ENCODE data around the gene AFDN. TPM values are rescaled to one million over a fixed set of nuclear protein-coding genes. Genes with fewer than 3 reads are reported as not detected.
A peak's percentile ranks its signal among the peaks of the same experiment; 100 is the strongest.

The AFDN gene
- total and polyA plus RNA-seq, 2 of the 8 experiments (the other 6 are each of a cell fraction or from before 2014, with no cell fraction given), result 53.4 to 192 TPM

DNA sequence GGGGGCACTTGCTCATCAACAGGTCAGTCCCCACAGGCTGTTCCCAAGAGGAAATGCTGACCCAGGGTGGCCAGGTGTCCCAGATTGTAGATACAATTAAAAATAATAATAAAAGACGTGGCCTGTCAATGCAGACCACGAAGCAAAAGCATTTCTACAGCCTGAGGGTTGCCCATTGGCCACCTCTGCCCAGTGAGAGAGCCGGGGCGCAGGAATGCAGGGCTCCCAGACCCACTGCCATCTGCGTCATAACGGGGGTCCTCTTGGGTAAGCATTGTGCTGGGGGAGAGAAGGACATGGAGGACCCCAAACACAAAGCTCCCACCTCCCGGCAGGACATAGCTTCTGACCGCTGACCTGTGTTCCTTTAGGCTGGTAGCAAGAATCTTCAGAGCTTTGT is 22.9 kb upstream of the AFDN start:
- Histone ChIP-seq H3K9me3 (ENCODE audit: insufficient read depth in 2 of 2, low read depth in 1 of 2, low read length in 1 of 2) (no peaks in the 10 kb centered on the region), H2AFZ (ENCODE audit: low read length) (no peak overlapping the region), H3K4me3 (ENCODE audit: extremely low read depth in 1 of 4, insufficient read depth in 2 of 4, low read depth in 3 of 4, low read length in 4 of 4) (no peak overlapping the region), H2AK5ac (ENCODE audit: low read depth, low read length) (no peak overlapping the region), H3K4me2 (ENCODE audit: insufficient read depth in 1 of 2, low read depth in 2 of 2, low read length in 2 of 2) (no peak overlapping the region), H3K36me3 (ENCODE audit: control insufficient read depth in 2 of 4, insufficient read depth in 4 of 4, low read length in 3 of 4) (no peaks in the 10 kb centered on the region), H3K14ac (ENCODE audit: insufficient read length) (no peak overlapping the region), H2BK20ac (ENCODE audit: low read length) (no peak overlapping the region), H4K91ac (replicated peaks; ENCODE audit: insufficient read length, low read length) (no peak overlapping the region), H4K20me1 (replicated peaks in 1 of 2; ENCODE audit: control insufficient read depth in 1 of 2, insufficient read depth in 2 of 2, low read length in 2 of 2) (no peaks in the 10 kb centered on the region), H3K56ac (replicated peaks; ENCODE audit: insufficient read length, low read depth, low read length) (no peak overlapping the region), H2BK120ac (replicated peaks; ENCODE audit: low read depth, low read length) (no peak overlapping the region), H3K79me2 (ENCODE audit: control insufficient read depth in 1 of 2, insufficient read depth in 2 of 2, low read length in 2 of 2) (no peaks in the 10 kb centered on the region), H3K27me3 (replicated peaks in 1 of 4; ENCODE audit: control insufficient read depth in 3 of 4, extremely low read depth in 1 of 4, insufficient read depth in 3 of 4, low read length in 3 of 4) (no peaks in the 10 kb centered on the region; a peak in 1 of 7 replicates), H3K23ac (ENCODE audit: insufficient read length) (no peak overlapping the region), H3K27ac (ENCODE audit: low read depth, low read length) (no peak overlapping the region), H2BK15ac (ENCODE audit: low read length) (no peak overlapping the region), H3K4me1 (replicated peaks in 1 of 4; ENCODE audit: control insufficient read depth in 3 of 4, insufficient read depth in 4 of 4, low read length in 3 of 4) (peaks cover 0 to 4% (median 3%) of the 10 kb centered on the region in 4 experiments; a peak in 3 of 7 replicates), H4K8ac (ENCODE audit: extremely low read depth, insufficient read depth, low read length) (no peak overlapping the region), H3K18ac (ENCODE audit: extremely low read depth, low read length) (no peak overlapping the region), H2BK5ac (ENCODE audit: low read depth, low read length) (no peak overlapping the region), H2BK12ac (ENCODE audit: low read depth, low read length) (no peak overlapping the region), H3K9ac (replicated peaks in 1 of 4; ENCODE audit: extremely low read depth in 1 of 4, low read depth in 3 of 4, low read length in 3 of 4) (no peak overlapping the region), H3K4ac (replicated peaks; ENCODE audit: insufficient read length, low read depth, low read length) (no peak overlapping the region), H4K5ac (ENCODE audit: insufficient read length, low read depth, low read length) (no peak overlapping the region), H3K23me2 (ENCODE audit: low read depth, low read length) (no peaks in the 10 kb centered on the region), H3K79me1 (ENCODE audit: low read depth, low read length) (no peaks in the 10 kb centered on the region)
- DNase-seq (ENCODE audit: low read depth in 1 of 2, low spot score in 2 of 2), result peak in 1 of 2 experiments; percentile 27
- ChIA-PET CTCF (ENCODE audit: partially characterized antibody) (interaction anchor here (0.7 kb wide), 1 partner anchor 409 kb away, joined by 3 read pairs; no protein-coding TSS in a partner anchor), POLR2A (ENCODE audit: partially characterized antibody) (interaction anchor here (0.7 kb wide), 2 partner anchors 234 to 265 kb away, joined by 3 read pairs; no protein-coding TSS in a partner anchor)
- no peak for TF ChIP-seq MAFK (IDR thresholded peaks at IDR 0.05; ENCODE audit: low read depth, low read length)
- no peak for FAIRE-seq
- WGBS, 2 experiments (ENCODE audit: extremely low coverage in 1 of 2, insufficient coverage in 1 of 2, insufficient read length in 1 of 2, insufficient replicate concordance in 2 of 2, low coverage in 1 of 2, low lambda C conversion rate in 2 of 2, missing lambda C conversion rate in 1 of 2), result 94% methylated on average over 8 of the region's 8 CpGs; no CpG with 5 or more reads in 1 of the 2 experiments

Data from H1 (cell line).